GM18951 (cell line): Measurements from ENCODE around the gene TXNL4A.

Experiments
- POLR2A ChIP-seq: IDR thresholded peaks from 4 replicates; pipeline ENCODE4 v1.6.1; 2011; ENCODE audit warnings: mild to moderate bottlenecking; ENCODE audit not compliant: insufficient read length, insufficient read depth; ENCODE audit errors: extremely low read depth
- in situ Hi-C: fragments of 300-500 bp; cut with MboI; formaldehyde crosslinking; loops from one replicate; pipeline ENCODE4 v1.12.0; 2022; ENCODE audit warnings: low sequenced_read_pairs, mixed read lengths, inconsistent platforms; ENCODE audit not compliant: unreplicated experiment

The TXNL4A gene

DNA sequence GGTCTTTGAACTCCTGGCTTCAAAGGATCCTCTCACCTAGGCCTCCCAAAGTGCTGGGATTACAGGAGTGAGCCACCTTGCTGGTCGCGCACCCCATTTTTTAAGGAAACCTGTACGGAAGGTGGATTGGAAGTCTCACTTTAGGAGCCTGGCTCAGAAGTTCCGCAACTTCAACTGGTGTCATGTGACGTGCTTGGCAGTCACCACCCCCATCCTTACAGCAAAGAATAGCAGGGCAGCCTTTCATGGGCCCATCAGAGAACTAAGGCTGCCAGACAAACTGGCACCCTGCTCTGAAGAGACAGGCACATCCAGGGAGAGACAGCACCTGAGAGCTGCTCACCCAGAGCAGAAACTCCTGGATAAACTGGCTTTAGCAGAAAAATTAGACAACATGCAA lies 33.6 kb downstream of the TXNL4A start:
- no peak for TF ChIP-seq POLR2A
- in situ Hi-C loops = no loop called here

DNA sequence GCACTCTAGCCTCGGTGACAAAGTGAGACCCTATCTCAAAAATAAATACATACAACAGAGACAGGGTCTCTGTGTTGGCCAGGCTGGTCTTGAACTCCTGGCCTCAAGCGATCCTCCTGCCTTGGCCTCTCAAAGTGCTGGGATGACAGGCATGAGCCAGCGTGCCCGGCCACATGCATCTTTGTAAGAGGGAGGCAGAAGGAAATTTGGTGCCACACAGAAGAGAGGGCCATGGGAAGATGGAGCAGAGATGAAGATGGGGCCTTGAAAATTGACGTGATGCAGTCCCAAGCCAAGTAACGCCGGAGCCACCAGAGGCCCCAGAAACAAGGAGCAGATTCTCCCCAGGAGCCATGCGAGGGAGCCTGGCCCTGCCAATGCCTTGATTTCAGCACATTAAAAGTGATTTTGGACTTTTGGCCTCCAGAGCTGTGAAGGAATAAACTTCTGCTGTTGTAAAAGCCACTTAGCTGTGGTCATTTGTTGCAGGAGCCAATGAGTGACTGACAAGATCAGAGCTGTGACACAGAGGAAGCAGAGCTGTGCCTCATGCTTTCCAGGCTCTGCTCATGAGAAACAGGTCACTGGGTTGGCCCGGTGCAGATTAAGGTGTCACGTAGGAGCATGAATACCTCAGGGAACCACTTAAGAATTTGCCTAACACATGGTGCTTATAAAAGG lies 34.3 kb downstream of the TXNL4A start:
- TF ChIP-seq POLR2A = no peak
- in situ Hi-C loops = no loop called here

DNA sequence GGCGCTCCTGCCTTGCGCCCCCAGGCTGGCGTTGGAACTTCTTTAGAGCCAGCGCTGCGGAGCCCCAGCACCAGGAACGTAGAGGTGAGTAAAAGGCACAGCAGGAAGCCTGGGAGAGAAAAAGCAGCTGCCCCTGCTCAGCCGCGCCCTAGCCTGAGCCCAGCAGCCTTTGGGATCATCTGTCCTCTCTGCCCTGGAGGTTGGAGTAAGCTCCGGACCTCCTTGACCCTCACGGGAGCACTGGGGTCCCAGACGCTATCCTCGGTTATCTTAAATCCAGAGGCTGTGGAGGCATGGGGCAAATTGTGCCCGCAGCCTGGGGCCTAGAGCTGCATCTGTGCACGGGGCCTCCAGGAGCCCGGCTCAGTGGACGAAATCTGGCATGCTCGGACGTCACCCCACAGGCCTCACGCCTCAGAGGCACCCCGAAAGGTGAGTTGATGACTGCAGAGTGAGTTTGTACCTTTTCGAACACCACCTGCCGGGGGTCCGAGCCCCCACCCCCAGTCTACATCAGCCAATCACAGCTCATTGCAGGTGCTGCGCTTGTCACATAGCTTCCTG lies 35.3 kb downstream of the TXNL4A start:
- no peak for TF ChIP-seq POLR2A
- in situ Hi-C loops = no loop called here

DNA sequence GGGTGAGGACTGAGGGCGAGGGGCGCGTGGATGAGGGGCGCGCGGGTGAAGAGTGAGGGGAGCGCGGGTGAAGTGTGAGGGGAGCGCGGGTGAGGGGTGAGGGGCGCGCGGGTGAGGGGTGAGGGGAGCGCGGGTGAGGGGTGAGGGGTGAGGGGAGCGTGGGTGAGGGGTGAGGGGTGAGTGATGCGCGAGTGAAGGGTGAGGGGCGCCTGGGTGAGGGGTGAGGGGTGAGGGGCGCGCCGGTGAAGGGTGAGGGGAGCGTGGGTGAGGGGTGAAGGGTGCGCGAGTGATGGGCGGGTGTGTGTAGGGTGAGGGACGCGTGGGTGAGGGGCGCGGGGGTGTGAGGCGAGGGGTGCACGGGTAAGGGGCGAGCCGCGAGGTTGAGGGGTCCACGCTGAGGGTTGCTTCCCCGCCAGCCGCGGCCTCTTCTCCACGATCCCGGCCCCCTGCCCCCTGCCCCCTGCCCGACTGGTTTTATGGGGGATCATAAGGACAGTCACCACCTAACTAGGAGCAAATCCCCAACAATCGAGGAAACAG lies 35.8 kb downstream of the TXNL4A start:
- no peak for TF ChIP-seq POLR2A
- in situ Hi-C loops = no loop called here

DNA sequence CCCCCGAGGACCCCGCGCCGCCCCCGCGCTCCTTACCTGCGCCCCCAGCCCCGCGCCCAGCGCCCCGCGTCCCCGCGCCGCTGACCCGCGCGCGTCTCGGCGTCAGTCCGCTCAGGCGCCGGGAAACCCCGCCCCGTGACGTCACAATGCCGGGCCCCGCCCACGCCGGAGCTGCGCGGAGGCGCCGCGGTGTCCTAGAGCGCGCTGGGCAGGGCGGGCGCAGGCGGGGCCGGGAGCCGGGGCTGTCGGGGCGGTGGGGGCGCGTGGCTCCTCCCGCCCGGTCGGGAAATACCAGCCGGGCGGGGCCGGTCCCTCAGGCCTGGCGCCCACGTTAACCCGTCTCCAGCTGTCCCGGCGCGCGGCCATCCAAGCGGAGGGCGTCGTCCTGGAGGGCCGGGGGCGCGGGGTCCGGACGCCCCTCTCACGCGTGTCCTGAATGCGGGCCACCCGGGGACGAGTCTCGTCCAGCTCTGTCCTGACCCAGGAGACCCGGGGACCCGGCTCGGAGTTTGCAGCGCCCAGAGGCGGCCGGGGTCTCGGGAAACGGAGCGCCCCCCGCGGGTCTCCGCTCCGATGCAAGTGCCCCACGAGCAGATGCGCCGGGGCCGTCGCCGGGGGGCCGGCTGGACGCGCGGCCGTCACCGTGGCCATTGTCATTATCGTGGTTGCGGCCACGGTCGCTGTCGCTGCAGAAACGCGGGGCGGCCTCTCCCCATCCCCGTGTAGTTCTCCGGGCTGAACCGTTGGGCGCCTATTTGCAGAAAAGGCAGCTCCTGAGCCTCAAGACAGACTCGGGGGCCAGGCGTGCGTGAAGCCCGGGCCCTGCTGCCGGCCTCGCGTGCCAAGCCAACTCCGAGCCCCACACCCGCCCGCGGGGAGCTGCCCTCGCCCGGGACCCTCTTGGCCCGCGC lies 36.6 kb downstream of the TXNL4A start, which contains the start of gene SLC66A2:
Gene SLC66A2, minus strand, starts transcription at position 109 of the 911 bp plus-strand sequence. CDS start 727 bp downstream, outside the sequence.
- peak; percentile 68 for TF ChIP-seq POLR2A
- in situ Hi-C loops = no loop called here

DNA sequence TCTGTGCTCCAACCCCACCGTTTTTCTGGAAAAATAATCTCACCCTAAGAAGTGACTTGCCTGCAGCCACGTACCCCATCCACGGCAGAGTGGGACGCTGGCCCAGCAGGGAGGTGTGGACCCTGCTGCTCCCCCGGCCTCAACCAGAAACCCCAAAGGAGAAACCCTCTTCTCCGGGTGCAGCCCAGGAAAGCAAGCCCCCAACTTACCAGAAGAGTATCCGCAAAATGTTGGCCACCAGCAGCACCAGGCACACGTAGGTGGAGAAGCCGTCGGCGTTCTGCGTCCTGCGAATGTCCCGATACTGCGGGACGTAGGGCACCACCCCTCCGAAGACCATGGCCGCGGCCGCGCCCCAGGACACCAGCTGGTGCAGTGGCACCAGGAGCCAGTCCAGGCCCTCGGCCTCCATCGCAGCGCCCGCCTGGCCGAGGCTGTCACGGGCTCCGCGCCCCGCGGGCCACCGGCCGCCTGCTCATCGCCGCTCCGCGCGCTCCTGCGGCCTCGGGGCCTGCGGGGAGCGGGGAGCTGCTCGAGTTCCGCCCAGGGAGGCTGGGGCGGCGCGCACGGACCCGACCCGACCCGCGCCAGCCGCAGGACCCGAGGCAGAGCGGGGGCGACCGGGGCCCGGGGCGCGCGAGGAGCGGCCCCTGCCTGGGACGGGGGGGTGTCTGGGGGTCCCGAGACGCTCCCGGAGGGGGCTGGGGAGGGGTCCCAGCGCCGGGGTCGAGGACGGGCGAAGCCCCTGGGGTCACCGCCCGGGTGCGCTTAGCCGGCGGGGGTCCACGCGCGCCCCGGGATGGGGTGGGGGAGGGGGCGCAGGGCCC lies 37.6 kb downstream of the TXNL4A start:
- in situ Hi-C loops = no loop called here
- no peak for TF ChIP-seq POLR2A

DNA sequence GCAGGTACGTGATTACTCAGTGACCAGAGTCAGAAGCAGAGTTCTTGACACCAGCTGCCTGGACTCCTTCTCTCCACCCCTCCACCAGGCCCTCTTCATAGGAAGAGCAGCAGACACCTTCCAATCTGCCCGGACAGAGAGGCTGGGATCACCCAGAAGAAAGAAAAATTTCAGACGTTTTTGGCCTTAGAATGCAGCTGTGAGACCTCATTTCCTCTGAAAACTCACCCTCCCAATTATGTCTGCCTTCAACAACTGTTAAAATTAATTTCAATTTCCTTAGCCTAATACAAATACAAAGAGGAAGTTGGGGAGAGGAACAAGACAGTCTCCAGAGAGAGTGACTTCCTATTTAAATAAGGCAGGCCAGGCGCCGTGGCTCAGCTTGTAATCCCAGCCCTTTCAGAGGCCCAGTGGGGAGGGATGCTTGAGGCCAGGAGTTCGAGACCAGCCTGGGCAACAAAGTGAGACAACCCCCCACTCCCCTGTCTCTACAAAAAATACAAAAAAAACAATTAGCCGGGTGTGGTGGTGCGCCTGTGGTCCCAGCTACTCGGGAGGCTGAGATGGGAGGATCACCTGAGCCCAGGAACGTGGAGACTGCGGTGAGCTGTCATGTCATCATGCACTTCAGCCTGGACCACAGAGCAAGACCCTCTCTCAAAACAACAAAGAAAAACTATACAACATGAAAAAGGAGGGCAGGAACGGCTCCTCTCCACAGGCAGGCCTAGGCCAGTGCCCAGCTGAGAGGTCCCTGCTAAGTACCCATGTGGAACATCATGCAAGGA lies 38.5 kb downstream of the TXNL4A start:
- no peak for TF ChIP-seq POLR2A
- in situ Hi-C loops = no loop called here

DNA sequence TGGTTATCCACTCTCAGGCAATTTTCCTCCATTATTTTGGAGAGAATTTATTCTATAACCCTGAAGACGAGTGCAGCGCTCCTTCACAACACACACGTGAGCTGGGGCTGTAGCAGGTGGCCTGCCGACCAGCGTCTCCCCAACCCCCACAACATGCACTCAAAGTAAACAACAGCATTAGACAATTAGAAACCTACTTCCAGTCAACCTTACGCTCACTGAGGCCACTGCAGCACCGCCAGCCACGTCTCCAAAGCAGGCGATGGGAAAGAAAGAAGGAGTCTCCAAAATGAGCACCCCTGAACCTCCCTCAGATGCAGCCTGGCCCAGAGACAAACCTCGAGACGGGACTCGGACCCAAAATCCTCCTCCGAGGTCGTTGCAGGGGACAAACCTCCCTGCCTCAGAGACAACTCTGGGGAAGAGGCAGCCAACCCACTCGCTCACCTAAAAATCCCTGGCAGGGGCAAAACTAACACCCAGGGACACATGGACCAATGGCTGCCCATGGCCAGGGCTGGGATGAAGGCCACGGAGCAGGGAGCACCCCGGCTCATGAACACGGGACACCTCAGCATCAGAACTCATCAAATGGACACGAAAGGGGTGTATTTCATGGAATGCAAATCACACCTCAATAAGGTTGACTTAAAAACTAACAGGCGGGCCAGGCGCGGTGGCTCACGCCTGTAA lies 39.5 kb downstream of the TXNL4A start:
- no peak for TF ChIP-seq POLR2A
- in situ Hi-C loops = no loop called here

DNA sequence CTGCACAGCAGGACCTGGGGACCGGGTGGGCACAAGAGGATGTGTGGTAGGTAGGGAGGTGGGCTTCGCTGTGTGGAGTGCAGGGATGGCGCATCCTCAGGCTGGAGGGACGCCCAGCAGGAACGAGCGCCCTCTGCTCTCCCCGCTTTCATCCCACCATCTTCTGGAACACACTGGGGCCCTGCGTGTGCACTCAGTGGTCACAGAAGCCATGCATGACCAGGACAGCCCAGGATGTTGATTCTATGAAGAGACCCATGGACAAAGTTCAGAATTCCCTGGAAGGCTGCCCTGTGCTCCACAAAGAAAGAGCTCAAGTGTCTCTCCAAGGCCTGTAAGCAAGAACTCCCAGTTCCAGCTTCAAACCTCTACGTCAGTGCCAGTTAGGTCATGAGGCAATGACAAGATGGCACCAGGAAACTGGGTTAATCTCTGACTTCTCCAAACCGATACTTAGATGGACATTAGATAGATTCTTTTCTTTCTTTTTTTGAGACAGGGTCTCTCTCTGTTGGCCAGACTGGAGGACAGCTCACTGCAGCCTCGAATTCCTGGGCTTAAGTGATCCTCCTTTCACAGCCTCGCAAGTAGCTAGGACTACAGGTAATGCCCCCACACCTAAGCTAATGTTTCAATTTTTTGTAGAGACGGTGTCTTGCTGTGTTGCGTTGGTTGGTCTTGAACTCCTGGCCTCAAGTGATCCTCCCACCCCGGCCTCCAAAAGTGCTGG lies 40.3 kb downstream of the TXNL4A start:
- in situ Hi-C loops = no loop called here
- TF ChIP-seq POLR2A = no peak

DNA sequence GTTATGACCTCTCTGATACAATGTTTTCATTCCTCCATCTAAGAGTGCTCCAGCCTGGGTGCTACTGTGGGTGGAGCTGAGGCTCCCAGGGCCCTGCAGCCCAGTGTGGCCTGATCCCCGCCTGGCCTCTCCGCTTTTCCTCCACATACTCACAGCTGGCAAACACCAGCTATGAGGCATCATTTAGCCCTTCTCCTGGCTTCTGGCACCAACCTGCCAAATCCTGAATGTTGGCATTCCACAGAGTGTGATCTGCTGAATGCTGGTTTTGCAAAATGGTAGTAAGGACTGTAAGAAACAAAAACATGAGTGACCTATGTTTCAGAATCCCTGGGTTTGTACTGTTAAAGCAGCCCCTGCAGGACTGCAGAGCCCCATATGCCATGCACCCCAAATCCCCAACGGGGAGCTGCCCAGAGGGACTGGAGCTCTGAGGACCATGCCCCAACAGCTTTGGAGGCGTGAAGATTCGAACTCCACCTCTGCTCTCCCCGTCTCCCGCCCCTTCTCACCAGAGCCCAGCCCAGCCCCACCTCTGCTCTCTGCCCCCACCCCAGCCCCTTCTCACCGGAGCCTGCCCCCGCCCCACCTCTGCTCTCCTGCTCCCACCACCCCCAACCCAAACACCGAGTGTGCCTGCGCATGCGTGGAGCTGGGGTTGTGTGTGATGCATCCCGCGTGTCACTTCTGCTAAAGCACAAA lies 41.2 kb downstream of the TXNL4A start:
- in situ Hi-C loops = no loop called here
- TF ChIP-seq POLR2A = no peak
